ENCODE data around the gene ARGLU1.
A peak's percentile ranks its signal among the peaks of the same experiment; 100 is the strongest.

Gene ARGLU1

GRCh38 chr13:106587787-106588186 lies 19.9 kb upstream of the ARGLU1 start:
- no peak for DNase-seq (ENCODE audit: low read depth in 2 of 2, low spot score in 1 of 2)

GRCh38 chr13:106586648-106587166 lies 18.8 kb upstream of the ARGLU1 start:
- DNase-seq (ENCODE audit: low read depth in 2 of 2, low spot score in 1 of 2): no peak

GRCh38 chr13:106581225-106581624 lies 13.3 kb upstream of the ARGLU1 start:
- DNase-seq (ENCODE audit: low read depth in 2 of 2, low spot score in 1 of 2): no peak

GRCh38 chr13:106575896-106576295 lies 8.0 kb upstream of the ARGLU1 start:
- DNase-seq (ENCODE audit: low read depth in 2 of 2, low spot score in 1 of 2): no peak

- no peak for DNase-seq (ENCODE audit: low read depth in 2 of 2, low spot score in 1 of 2)
These were observed 5.9 kb upstream of the ARGLU1 start for GRCh38 chr13:106573868-106574267.

GRCh38 chr13:106573284-106573846 lies 5.4 kb upstream of the ARGLU1 start:
- DNase-seq (ENCODE audit: low read depth in 2 of 2, low spot score in 1 of 2): no peak

GRCh38 chr13:106570299-106570852 lies 2.4 kb upstream of the ARGLU1 start:
- DNase-seq (ENCODE audit: low read depth in 2 of 2, low spot score in 1 of 2): peak in 1 of 2 donors; percentile 47

GRCh38 chr13:106569233-106570095 lies 1.5 kb upstream of the ARGLU1 start:
- no peak for DNase-seq (ENCODE audit: low read depth in 2 of 2, low spot score in 1 of 2)

- DNase-seq (ENCODE audit: low read depth in 2 of 2, low spot score in 1 of 2): no peak
These were observed 514 bp upstream of the ARGLU1 start for GRCh38 chr13:106568299-106569003.

GRCh38 chr13:106566641-106567473 lies 1.1 kb downstream of the ARGLU1 start:
- DNase-seq (ENCODE audit: low read depth in 2 of 2, low spot score in 1 of 2): no peak

- no peak for DNase-seq (ENCODE audit: low read depth in 2 of 2, low spot score in 1 of 2)
These were observed 2.7 kb downstream of the ARGLU1 start for GRCh38 chr13:106565127-106565775.

- no peak for DNase-seq (ENCODE audit: low read depth in 2 of 2, low spot score in 1 of 2)
These were observed 5.6 kb downstream of the ARGLU1 start for GRCh38 chr13:106562301-106562700.

GRCh38 chr13:106561551-106562170 lies 6.3 kb downstream of the ARGLU1 start:
- no peak for DNase-seq (ENCODE audit: low read depth in 2 of 2, low spot score in 1 of 2)

GRCh38 chr13:106560821-106561220 lies 7.1 kb downstream of the ARGLU1 start:
- no peak for DNase-seq (ENCODE audit: low read depth in 2 of 2, low spot score in 1 of 2)

- DNase-seq (ENCODE audit: low read depth in 2 of 2, low spot score in 1 of 2): no peak
These were observed 9.4 kb downstream of the ARGLU1 start for GRCh38 chr13:106558527-106558926.

GRCh38 chr13:106555631-106556328 lies 12.2 kb downstream of the ARGLU1 start:
- no peak for DNase-seq (ENCODE audit: low read depth in 2 of 2, low spot score in 1 of 2)

GRCh38 chr13:106551751-106552150 lies 16.2 kb downstream of the ARGLU1 start:
- DNase-seq (ENCODE audit: low read depth in 2 of 2, low spot score in 1 of 2): no peak

- no peak for DNase-seq (ENCODE audit: low read depth in 2 of 2, low spot score in 1 of 2)
These were observed 16.6 kb downstream of the ARGLU1 start for GRCh38 chr13:106551350-106551749.

- no peak for DNase-seq (ENCODE audit: low read depth in 2 of 2, low spot score in 1 of 2)
These were observed 17.3 kb downstream of the ARGLU1 start for GRCh38 chr13:106550570-106551135.
